GM12878 (cell line): Measurements from ENCODE around the gene IL37. TPM values are rescaled to one million over a fixed set of nuclear protein-coding genes. Genes with fewer than 3 reads are reported as not detected.

Experiments
- ATAC-seq: fragments of 200-7000 bp; cut with Tn5 transposase; 3 replicates; pipeline ENCODE4 v1.9.1; 2020; ENCODE audit warnings: mild to moderate bottlenecking, moderate library complexity
- BruUV-seq: library from RNA; stranded (reverse); fragments of 400-500 nt; replicated peaks from 2 replicates; lab custom pipeline; 2021; lab: Mats Ljungman, UMichigan
- CTCF ChIA-PET: fragments of 300-600 bp; sonication (Branson Sonifier 250); formaldehyde crosslinking; extraction: SDS; loops from one replicate; lab custom pipeline; 2021; ENCODE audit warnings: inconsistent platforms; lab: Yijun Ruan, JAX
- POLR2A ChIA-PET: fragments of 350-600 bp; formaldehyde crosslinking; extraction: SDS; loops from one replicate; lab custom pipeline; 2021; ENCODE audit warnings: inconsistent platforms; lab: Charles Lee
- RAD21 ChIA-PET: fragments of 300-600 bp; sonication (Branson Sonifier 250); formaldehyde crosslinking; loops from one replicate; lab custom pipeline; 2023; ENCODE audit warnings: antibody characterized with exemption; ENCODE audit not compliant: unreplicated experiment; lab: Charles Lee
- SMC1A ChIA-PET: fragments of 300-600 bp; sonication (Branson Sonifier 250); formaldehyde crosslinking; loops from one replicate; lab custom pipeline; 2023; ENCODE audit not compliant: unreplicated experiment, uncharacterized antibody; lab: Charles Lee
- DNase-seq: peaks from one replicate; pipeline ENCODE4 v3.0.0-alpha.2; 2011; ENCODE audit warnings: low read depth, low spot score
- FAIRE-seq: peaks from 3 replicates; lab custom pipeline; 2011; peaks lifted over from hg19 to GRCh38; lab: Jason Lieb, UNC
- H2AFZ ChIP-seq: 2 replicates; pipeline ENCODE4 v1.6.0; 2011; ENCODE audit warnings: low read depth, low read length, control low read depth; ENCODE audit not compliant: control insufficient read depth
- H3K27ac ChIP-seq: 2 replicates; pipeline ENCODE4 v1.5.1; 2011; ENCODE audit warnings: control low read depth; ENCODE audit not compliant: control insufficient read depth, insufficient read depth
- H3K27me3 ChIP-seq, 2 experiments: replicated peaks in 1 of 2; 2 replicates each; pipeline versions ENCODE4 v1.6.0 to v1.6.1; 2011; ENCODE audit warnings: low read length in 1 of 2; ENCODE audit not compliant: control insufficient read depth in 2 of 2, insufficient read depth in 2 of 2
- H3K36me3 ChIP-seq, 2 experiments: 2 replicates each; pipeline ENCODE4 v1.5.1; 2011; ENCODE audit warnings: low read length in 1 of 2; ENCODE audit not compliant: control insufficient read depth in 2 of 2, insufficient read depth in 2 of 2
- H3K4me1 ChIP-seq: 2 replicates; pipeline ENCODE4 v1.6.1; 2011; ENCODE audit warnings: mild to moderate bottlenecking, low read length, moderate library complexity, mixed read lengths; ENCODE audit not compliant: control insufficient read depth, insufficient read depth
- H3K4me2 ChIP-seq: 2 replicates; pipeline ENCODE4 v1.6.0; 2011; ENCODE audit warnings: control low read depth; ENCODE audit not compliant: control insufficient read depth, insufficient read depth
- H3K4me3 ChIP-seq: fragments of 200-600 bp; sonication (generic); 2 replicates; pipeline ENCODE4 v1.5.1; 2016
- H3K79me2 ChIP-seq: 2 replicates; pipeline ENCODE4 v1.6.0; 2011; ENCODE audit warnings: low read length; ENCODE audit not compliant: control insufficient read depth, insufficient read depth
- H3K9ac ChIP-seq: 2 replicates; pipeline ENCODE4 v1.8.0; 2011; ENCODE audit warnings: low read length, control low read depth, mixed read lengths; ENCODE audit not compliant: control insufficient read depth, insufficient read depth
- H3K9me3 ChIP-seq: replicated peaks from 3 replicates; pipeline ENCODE4 v1.5.1; 2011; ENCODE audit warnings: mild to moderate bottlenecking, low read length; ENCODE audit not compliant: control insufficient read depth, insufficient read depth
- H4K20me1 ChIP-seq: 2 replicates; pipeline ENCODE4 v1.6.0; 2011; ENCODE audit not compliant: control insufficient read depth, insufficient read depth
- EED ChIP-seq: sonication (generic); IDR thresholded peaks from 2 replicates; pipeline ENCODE4 v1.6.1; 2016; ENCODE audit warnings: antibody characterized with exemption, low read depth
- IKZF1 ChIP-seq: fragments of 450-650 bp; conservative IDR thresholded peaks from 2 replicates; pipeline ENCODE4 v1.6.1; 2017; ENCODE audit warnings: antibody characterized with exemption, mild to moderate bottlenecking
- LARP7 ChIP-seq: fragments of 450-650 bp; IDR thresholded peaks from 2 replicates; pipeline ENCODE4 v1.6.1; 2017; ENCODE audit warnings: mild to moderate bottlenecking
- NFIC ChIP-seq: IDR thresholded peaks from 2 replicates; pipeline ENCODE4 v1.6.1; 2012; ENCODE audit warnings: low read depth, mild to moderate bottlenecking, inconsistent platforms, low read length, moderate library complexity
- NR2C2 ChIP-seq: IDR thresholded peaks from 2 replicates; pipeline ENCODE4 v1.6.1; 2011; ENCODE audit warnings: borderline replicate concordance, low read depth; ENCODE audit not compliant: control insufficient read depth, insufficient read length
- NRF1 ChIP-seq: conservative IDR thresholded peaks from 2 replicates; pipeline ENCODE4 v1.6.1; 2011; ENCODE audit warnings: mild to moderate bottlenecking, low read depth, low read length, improper control_type of control experiment
- RELA ChIP-seq: fragments of 450-650 bp; IDR thresholded peaks from 2 replicates; pipeline ENCODE4 v1.8.0; 2014; ENCODE audit warnings: borderline replicate concordance; ENCODE audit not compliant: partially characterized antibody
- RFX5 ChIP-seq: IDR thresholded peaks from 2 replicates; pipeline ENCODE4 v1.6.1; 2011; ENCODE audit warnings: low read depth, low read length, improper control_type of control experiment
- SIN3A ChIP-seq: IDR thresholded peaks from 2 replicates; pipeline ENCODE4 v1.6.1; 2012; ENCODE audit warnings: low read depth, low read length, improper control_type of control experiment
- TBL1XR1 ChIP-seq: IDR thresholded peaks from 2 replicates; pipeline ENCODE4 v1.6.1; 2012; ENCODE audit warnings: low read depth, low read length, improper control_type of control experiment
- WGBS: methylation state at CpG from one replicate; pipeline ENCODE4 v1.1.6; 2016; ENCODE audit warnings: low lambda C conversion rate; ENCODE audit not compliant: insufficient replicate concordance, insufficient coverage; ENCODE audit errors: missing lambda C conversion rate; 5-methylcytosine and 5-hydroxymethylcytosine counted together
- in situ Hi-C: fragments of 300-500 bp; cut with MboI; formaldehyde crosslinking; loops from 9 replicates; pipeline ENCODE4 v1.14.3; 2018; ENCODE audit warnings: mixed read lengths
- intact Hi-C: fragments of 100-400 bp; cut with micrococcal nuclease; formaldehyde crosslinking; loops from one replicate; pipeline ENCODE4 v1.14.2; 2022; ENCODE audit not compliant: unreplicated experiment
- polyA plus RNA-seq, 11 experiments: library from polyadenylated mRNA; depleted of rRNA in 4 of 11; unstranded in 6 of 11; stranded (reverse) in 5 of 11; fragments of >200 nt; fragmentation: Nextera tagmentation in 4 of 11; fragmentation: Illumina TruSeq in 1 of 11; extraction: Ambion mirVana in 4 of 11; extraction: Trizol in 1 of 11; gene quantifications; 1 replicate in 1 of 11; 2 replicates in 10 of 11; pipeline versions ENCODE4 v1.2.1 to v1.2.3, GENCODE V29; 2011 to 2016; ENCODE audit warnings: inconsistent platforms in 2 of 11, missing spikeins in 2 of 11, low read depth in 1 of 11
- total RNA-seq, 4 experiments: library from RNA; depleted of rRNA in 3 of 4; stranded (reverse); fragments of >200 nt in 3 of 4; fragmentation: Illumina TruSeq in 1 of 4; extraction: Trizol in 1 of 4; gene quantifications; 2 replicates each; pipeline versions ENCODE4 v1.2.1 to v1.2.3, GENCODE V29; 2013 to 2021
- TF ChIP-seq, protein P1 (sequence below): fragments of 450-650 bp; IDR thresholded peaks from 2 replicates; pipeline ENCODE4 v1.6.1; 2016; ENCODE audit warnings: mild to moderate bottlenecking
- TF ChIP-seq, protein P2 (sequence below): IDR thresholded peaks from 2 replicates; pipeline ENCODE4 v1.6.1; 2011; ENCODE audit warnings: borderline replicate concordance, low read depth, mild to moderate bottlenecking, moderate library complexity, low read length; ENCODE audit not compliant: insufficient read depth, poor library complexity, severe bottlenecking
- TF ChIP-seq, protein P3 (sequence below): fragments of 150-350 bp; IDR thresholded peaks from 2 replicates; pipeline ENCODE4 v1.6.1; 2014; ENCODE audit warnings: mild to moderate bottlenecking, low read depth, low read length
- TF ChIP-seq, protein P4 (sequence below): fragments of 450-650 bp; IDR thresholded peaks from 2 replicates; pipeline ENCODE4 v1.6.1; 2017; ENCODE audit warnings: low read depth, mild to moderate bottlenecking, moderate library complexity
- TF ChIP-seq, protein P5 (sequence below): fragments of 450-650 bp; IDR thresholded peaks from 2 replicates; pipeline ENCODE4 v1.6.1; 2017; ENCODE audit warnings: mild to moderate bottlenecking

The IL37 gene
- total and polyA plus RNA-seq, 10 of the 15 experiments (the other 5 are each of a cell fraction or from before 2014, with no cell fraction given) = 0.41 to 0.54 TPM; not detected in 8

DNA sequence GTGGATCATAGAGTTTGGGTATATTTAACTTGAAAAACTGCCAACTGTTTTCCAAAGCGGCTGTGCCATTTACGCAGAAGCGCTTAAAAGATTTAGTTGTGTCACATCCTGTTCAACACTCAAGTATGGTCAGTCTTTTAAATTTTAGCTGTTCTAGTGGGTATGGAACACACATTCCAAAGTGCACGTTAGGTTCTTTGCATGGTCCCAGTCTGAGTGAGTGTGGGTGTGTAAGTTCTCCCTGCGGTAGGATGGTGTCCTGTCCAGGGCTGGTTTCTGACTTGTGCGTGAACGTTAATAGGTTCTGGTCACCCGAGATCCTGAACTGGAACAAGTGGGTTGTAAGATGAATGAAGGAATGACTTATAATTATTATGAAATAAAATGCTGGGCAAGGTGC is 38.5 kb downstream of the IL37 start (continued):
- TF ChIP-seq, protein P1, sequence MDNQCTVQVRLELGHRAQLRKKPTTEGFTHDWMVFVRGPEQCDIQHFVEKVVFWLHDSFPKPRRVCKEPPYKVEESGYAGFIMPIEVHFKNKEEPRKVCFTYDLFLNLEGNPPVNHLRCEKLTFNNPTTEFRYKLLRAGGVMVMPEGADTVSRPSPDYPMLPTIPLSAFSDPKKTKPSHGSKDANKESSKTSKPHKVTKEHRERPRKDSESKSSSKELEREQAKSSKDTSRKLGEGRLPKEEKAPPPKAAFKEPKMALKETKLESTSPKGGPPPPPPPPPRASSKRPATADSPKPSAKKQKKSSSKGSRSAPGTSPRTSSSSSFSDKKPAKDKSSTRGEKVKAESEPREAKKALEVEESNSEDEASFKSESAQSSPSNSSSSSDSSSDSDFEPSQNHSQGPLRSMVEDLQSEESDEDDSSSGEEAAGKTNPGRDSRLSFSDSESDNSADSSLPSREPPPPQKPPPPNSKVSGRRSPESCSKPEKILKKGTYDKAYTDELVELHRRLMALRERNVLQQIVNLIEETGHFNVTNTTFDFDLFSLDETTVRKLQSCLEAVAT = no peak
- TF ChIP-seq, protein P2, sequence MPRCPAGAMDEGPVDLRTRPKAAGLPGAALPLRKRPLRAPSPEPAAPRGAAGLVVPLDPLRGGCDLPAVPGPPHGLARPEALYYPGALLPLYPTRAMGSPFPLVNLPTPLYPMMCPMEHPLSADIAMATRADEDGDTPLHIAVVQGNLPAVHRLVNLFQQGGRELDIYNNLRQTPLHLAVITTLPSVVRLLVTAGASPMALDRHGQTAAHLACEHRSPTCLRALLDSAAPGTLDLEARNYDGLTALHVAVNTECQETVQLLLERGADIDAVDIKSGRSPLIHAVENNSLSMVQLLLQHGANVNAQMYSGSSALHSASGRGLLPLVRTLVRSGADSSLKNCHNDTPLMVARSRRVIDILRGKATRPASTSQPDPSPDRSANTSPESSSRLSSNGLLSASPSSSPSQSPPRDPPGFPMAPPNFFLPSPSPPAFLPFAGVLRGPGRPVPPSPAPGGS = no peak
- no peak for TF ChIP-seq EED
- no peak for TF ChIP-seq IKZF1
- TF ChIP-seq RELA = no peak
- TF ChIP-seq SIN3A = no peak
- TF ChIP-seq, all 136 proteins: peak for 0

DNA sequence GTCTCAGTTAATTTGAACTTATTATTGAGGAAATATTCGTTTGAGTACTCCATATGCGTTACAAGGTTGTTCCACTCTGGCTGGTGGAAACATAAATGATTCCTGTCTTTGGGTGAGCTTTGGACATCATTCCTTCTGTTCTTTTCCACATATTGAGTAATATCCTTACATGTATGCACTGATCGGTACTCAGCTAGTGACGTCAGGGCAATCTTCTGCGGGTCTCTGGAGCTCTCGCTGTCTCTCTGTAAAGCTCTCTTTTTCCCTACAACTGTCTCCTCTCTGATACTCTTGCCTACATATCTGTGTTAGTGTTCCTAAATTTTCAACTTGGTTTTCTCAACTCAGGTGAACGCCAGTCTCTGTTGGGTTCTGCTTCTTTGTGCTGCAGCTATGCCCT is 43.4 kb downstream of the IL37 start:
- no peak overlapping the region for H3K27ac ChIP-seq
- H3K27me3 ChIP-seq = peaks cover 0 to 5% of the 10 kb centered on the region in 2 experiments; a peak in 2 of 4 replicates
- ChIA-PET RAD21 (interaction anchor here (0.9 to 1.3 kb wide), 2 partner anchors 9 to 69 kb away, joined by 3 read pairs; no protein-coding TSS in a partner anchor), POLR2A (no interaction called here), SMC1A (interaction anchor here (0.6 to 2.4 kb wide), 7 partner anchors 12 to 228 kb away, joined by 3 to 11 read pairs (median 5); no protein-coding TSS in a partner anchor), CTCF (interaction anchor here (0.6 to 3.2 kb wide), 7 partner anchors 10 to 436 kb away, joined by 3 to 30 read pairs (median 5); partner anchors contain the start of gene IL36G)
- BruUV-seq = no TSS peak
- H3K4me1 ChIP-seq = no peaks in the 10 kb centered on the region
- intact Hi-C loops = no loop called here
- WGBS = 48% methylated on average over 7 of the region's 7 CpGs
- no peak for FAIRE-seq
- no peak overlapping the region for H3K4me2 ChIP-seq
- no peaks in the 10 kb centered on the region for H3K9me3 ChIP-seq
- no peak for ATAC-seq
- no peaks in the 10 kb centered on the region for H4K20me1 ChIP-seq
- in situ Hi-C loops = loop anchor here (10.0 kb wide), 1 partner anchor 340 kb away; no protein-coding TSS in a partner anchor
- H3K4me3 ChIP-seq = no peak overlapping the region
- no peak overlapping the region for H3K9ac ChIP-seq
- no peaks in the 10 kb centered on the region for H3K36me3 ChIP-seq
- H2AFZ ChIP-seq = no peak overlapping the region
- DNase-seq = no peak
- H3K79me2 ChIP-seq = no peaks in the 10 kb centered on the region
- TF ChIP-seq NR2C2 (no peak), NFIC (no peak), RFX5 (no peak), LARP7 (no peak), NRF1 (no peak), TBL1XR1 (no peak)
- TF ChIP-seq, protein P3, sequence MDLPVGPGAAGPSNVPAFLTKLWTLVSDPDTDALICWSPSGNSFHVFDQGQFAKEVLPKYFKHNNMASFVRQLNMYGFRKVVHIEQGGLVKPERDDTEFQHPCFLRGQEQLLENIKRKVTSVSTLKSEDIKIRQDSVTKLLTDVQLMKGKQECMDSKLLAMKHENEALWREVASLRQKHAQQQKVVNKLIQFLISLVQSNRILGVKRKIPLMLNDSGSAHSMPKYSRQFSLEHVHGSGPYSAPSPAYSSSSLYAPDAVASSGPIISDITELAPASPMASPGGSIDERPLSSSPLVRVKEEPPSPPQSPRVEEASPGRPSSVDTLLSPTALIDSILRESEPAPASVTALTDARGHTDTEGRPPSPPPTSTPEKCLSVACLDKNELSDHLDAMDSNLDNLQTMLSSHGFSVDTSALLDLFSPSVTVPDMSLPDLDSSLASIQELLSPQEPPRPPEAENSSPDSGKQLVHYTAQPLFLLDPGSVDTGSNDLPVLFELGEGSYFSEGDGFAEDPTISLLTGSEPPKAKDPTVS = no peak
- TF ChIP-seq, protein P4, sequence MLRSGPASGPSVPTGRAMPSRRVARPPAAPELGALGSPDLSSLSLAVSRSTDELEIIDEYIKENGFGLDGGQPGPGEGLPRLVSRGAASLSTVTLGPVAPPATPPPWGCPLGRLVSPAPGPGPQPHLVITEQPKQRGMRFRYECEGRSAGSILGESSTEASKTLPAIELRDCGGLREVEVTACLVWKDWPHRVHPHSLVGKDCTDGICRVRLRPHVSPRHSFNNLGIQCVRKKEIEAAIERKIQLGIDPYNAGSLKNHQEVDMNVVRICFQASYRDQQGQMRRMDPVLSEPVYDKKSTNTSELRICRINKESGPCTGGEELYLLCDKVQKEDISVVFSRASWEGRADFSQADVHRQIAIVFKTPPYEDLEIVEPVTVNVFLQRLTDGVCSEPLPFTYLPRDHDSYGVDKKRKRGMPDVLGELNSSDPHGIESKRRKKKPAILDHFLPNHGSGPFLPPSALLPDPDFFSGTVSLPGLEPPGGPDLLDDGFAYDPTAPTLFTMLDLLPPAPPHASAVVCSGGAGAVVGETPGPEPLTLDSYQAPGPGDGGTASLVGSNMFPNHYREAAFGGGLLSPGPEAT = no peak
- TF ChIP-seq, protein P5, sequence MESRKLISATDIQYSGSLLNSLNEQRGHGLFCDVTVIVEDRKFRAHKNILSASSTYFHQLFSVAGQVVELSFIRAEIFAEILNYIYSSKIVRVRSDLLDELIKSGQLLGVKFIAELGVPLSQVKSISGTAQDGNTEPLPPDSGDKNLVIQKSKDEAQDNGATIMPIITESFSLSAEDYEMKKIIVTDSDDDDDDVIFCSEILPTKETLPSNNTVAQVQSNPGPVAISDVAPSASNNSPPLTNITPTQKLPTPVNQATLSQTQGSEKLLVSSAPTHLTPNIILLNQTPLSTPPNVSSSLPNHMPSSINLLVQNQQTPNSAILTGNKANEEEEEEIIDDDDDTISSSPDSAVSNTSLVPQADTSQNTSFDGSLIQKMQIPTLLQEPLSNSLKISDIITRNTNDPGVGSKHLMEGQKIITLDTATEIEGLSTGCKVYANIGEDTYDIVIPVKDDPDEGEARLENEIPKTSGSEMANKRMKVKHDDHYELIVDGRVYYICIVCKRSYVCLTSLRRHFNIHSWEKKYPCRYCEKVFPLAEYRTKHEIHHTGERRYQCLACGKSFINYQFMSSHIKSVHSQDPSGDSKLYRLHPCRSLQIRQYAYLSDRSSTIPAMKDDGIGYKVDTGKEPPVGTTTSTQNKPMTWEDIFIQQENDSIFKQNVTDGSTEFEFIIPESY = no peak
